H1 (cell line): ENCODE data around the gene TEX51.

Experiments used
- ASH2L ChIP-seq: fragments of 200-600, 300-600 bp; sonication (generic); IDR thresholded peaks from one replicate; pipeline ENCODE4 v1.7.1; 2017; ENCODE audit warnings: low read length
- ATF3 ChIP-seq: IDR thresholded peaks from 2 replicates; pipeline ENCODE4 v1.6.1; 2011; ENCODE audit warnings: low read depth, mild to moderate bottlenecking, low read length; ENCODE audit not compliant: insufficient read depth
- BACH1 ChIP-seq: IDR thresholded peaks from 2 replicates; pipeline ENCODE4 v1.6.1; 2012; ENCODE audit warnings: low read length, improper control_type of control experiment
- EP300 ChIP-seq, 2 experiments: IDR thresholded peaks; 1 replicate in 1 of 2; 2 replicates in 1 of 2; pipeline ENCODE4 v1.6.1; 2011 to 2012; ENCODE audit warnings: low read depth in 2 of 2, low read length in 2 of 2, mild to moderate bottlenecking in 2 of 2, borderline replicate concordance in 1 of 2, inconsistent platforms in 1 of 2, moderate library complexity in 1 of 2
- POLR2A ChIP-seq, 2 experiments: IDR thresholded peaks; 1 replicate in 1 of 2; 2 replicates in 1 of 2; pipeline ENCODE4 v1.6.1; 2011; ENCODE audit warnings: low read depth in 2 of 2, low read length in 2 of 2, mild to moderate bottlenecking in 2 of 2; ENCODE audit errors: control extremely low read depth in 1 of 2
- RXRA ChIP-seq: IDR thresholded peaks from 2 replicates; pipeline ENCODE4 v1.6.1; 2011; ENCODE audit warnings: low read depth, mild to moderate bottlenecking, low read length, moderate library complexity; ENCODE audit not compliant: insufficient read depth
- SAP30 ChIP-seq: fragments of 300-600 bp; sonication (generic); IDR thresholded peaks from 2 replicates; pipeline ENCODE4 v1.7.1; 2012; ENCODE audit warnings: low read length, moderate library complexity, mild to moderate bottlenecking, inconsistent platforms; ENCODE audit not compliant: insufficient read depth, insufficient replicate concordance
- SIN3A ChIP-seq, 2 experiments: IDR thresholded peaks in 1 of 2; conservative IDR thresholded peaks in 1 of 2; 2 replicates each; pipeline ENCODE4 v1.6.1; 2011 to 2012; ENCODE audit warnings: low read length in 2 of 2, improper control_type of control experiment in 1 of 2, low read depth in 1 of 2, mild to moderate bottlenecking in 1 of 2
- ZNF274 ChIP-seq: IDR thresholded peaks from 2 replicates; pipeline ENCODE4 v1.7.0; 2012; ENCODE audit warnings: low read length, borderline replicate concordance; ENCODE audit errors: extremely low read depth
- TF ChIP-seq, protein P1 (sequence below), 3 experiments: IDR thresholded peaks; 1 replicate in 2 of 3; 2 replicates in 1 of 3; pipeline versions ENCODE4 v1.5.1 to v1.6.1; 2011; ENCODE audit warnings: low read length in 3 of 3, mild to moderate bottlenecking in 3 of 3, inconsistent platforms in 2 of 3, low read depth in 1 of 3, moderate library complexity in 1 of 3; ENCODE audit not compliant: insufficient read depth in 1 of 3; ENCODE audit errors: control extremely low read depth in 1 of 3

GRCh38 chr2:126946318-126947102 is 47.8 kb downstream of the TEX51 start:
- TF ChIP-seq, protein P1, sequence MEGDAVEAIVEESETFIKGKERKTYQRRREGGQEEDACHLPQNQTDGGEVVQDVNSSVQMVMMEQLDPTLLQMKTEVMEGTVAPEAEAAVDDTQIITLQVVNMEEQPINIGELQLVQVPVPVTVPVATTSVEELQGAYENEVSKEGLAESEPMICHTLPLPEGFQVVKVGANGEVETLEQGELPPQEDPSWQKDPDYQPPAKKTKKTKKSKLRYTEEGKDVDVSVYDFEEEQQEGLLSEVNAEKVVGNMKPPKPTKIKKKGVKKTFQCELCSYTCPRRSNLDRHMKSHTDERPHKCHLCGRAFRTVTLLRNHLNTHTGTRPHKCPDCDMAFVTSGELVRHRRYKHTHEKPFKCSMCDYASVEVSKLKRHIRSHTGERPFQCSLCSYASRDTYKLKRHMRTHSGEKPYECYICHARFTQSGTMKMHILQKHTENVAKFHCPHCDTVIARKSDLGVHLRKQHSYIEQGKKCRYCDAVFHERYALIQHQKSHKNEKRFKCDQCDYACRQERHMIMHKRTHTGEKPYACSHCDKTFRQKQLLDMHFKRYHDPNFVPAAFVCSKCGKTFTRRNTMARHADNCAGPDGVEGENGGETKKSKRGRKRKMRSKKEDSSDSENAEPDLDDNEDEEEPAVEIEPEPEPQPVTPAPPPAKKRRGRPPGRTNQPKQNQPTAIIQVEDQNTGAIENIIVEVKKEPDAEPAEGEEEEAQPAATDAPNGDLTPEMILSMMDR (IDR thresholded peaks at IDR 0.05; ENCODE audit: control extremely low read depth in 1 of 3, insufficient read depth in 1 of 3, low read depth in 1 of 3, low read length in 3 of 3), result no peak
- no peak for TF ChIP-seq ATF3
- no peak for TF ChIP-seq RXRA
- TF ChIP-seq BACH1, result no peak
- no peak for TF ChIP-seq ZNF274
- no peak for TF ChIP-seq ASH2L
- TF ChIP-seq POLR2A (IDR thresholded peaks at IDR 0.05; ENCODE audit: control extremely low read depth in 1 of 2, low read depth in 2 of 2, low read length in 2 of 2), result no peak
- TF ChIP-seq SIN3A (conservative IDR thresholded peaks at IDR 0.05 in 1 of 2, IDR thresholded peaks at IDR 0.05 in 1 of 2; ENCODE audit: low read depth in 1 of 2, low read length in 2 of 2), result no peak
- TF ChIP-seq EP300 (IDR thresholded peaks at IDR 0.05; ENCODE audit: borderline replicate concordance in 1 of 2, low read depth in 2 of 2, low read length in 2 of 2), result no peak
- no peak for TF ChIP-seq SAP30
